H9 (cell line): ENCODE data around the gene EPHB3. TPM values are rescaled to one million over a fixed set of nuclear protein-coding genes. Genes with fewer than 3 reads are reported as not detected.

ENCODE experiments used
- DNase-seq: peaks from one replicate; pipeline ENCODE4 v3.0.0-alpha.2; 2017
- H2AFZ ChIP-seq: one replicate; pipeline ENCODE4 v1.6.1; 2013; ENCODE audit warnings: mild to moderate bottlenecking, low read length, control low read depth, moderate library complexity
- H2AK5ac ChIP-seq: 2 replicates; pipeline ENCODE4 v1.6.1; 2013; ENCODE audit warnings: low read length, control low read depth, mixed read lengths; ENCODE audit not compliant: insufficient read length
- H2BK120ac ChIP-seq: one replicate; pipeline ENCODE4 v1.6.1; 2013; ENCODE audit warnings: low read depth, mild to moderate bottlenecking, low read length, control low read depth, inconsistent platforms; ENCODE audit not compliant: poor library complexity, severe bottlenecking
- H2BK12ac ChIP-seq: 2 replicates; pipeline ENCODE4 v1.6.1; 2013; ENCODE audit warnings: low read length, control low read depth, mixed read lengths, low read depth; ENCODE audit not compliant: insufficient read length
- H2BK15ac ChIP-seq: 2 replicates; pipeline ENCODE4 v1.6.1; 2013; ENCODE audit warnings: low read depth, low read length, control low read depth
- H2BK20ac ChIP-seq: one replicate; pipeline ENCODE4 v1.6.1; 2013; ENCODE audit warnings: low read depth, mild to moderate bottlenecking, low read length, control low read depth, inconsistent platforms; ENCODE audit not compliant: poor library complexity, severe bottlenecking
- H2BK5ac ChIP-seq: 2 replicates; pipeline ENCODE4 v1.6.1; 2013; ENCODE audit warnings: low read length, control low read depth, mixed read lengths; ENCODE audit not compliant: insufficient read length
- H3K14ac ChIP-seq: 2 replicates; pipeline ENCODE4 v1.6.1; 2013; ENCODE audit warnings: low read length, control low read depth; ENCODE audit not compliant: insufficient read depth
- H3K18ac ChIP-seq: 2 replicates; pipeline ENCODE4 v1.6.1; 2013; ENCODE audit warnings: low read depth, mild to moderate bottlenecking, mixed read lengths, low read length, control low read depth; ENCODE audit not compliant: insufficient read length
- H3K23ac ChIP-seq: 2 replicates; pipeline ENCODE4 v1.6.1; 2013; ENCODE audit warnings: low read length, control low read depth, mixed read lengths, low read depth; ENCODE audit not compliant: insufficient read length
- H3K23me2 ChIP-seq: 2 replicates; pipeline ENCODE4 v1.6.1; 2013; ENCODE audit warnings: low read depth, mild to moderate bottlenecking, mixed read lengths, low read length, control low read depth; ENCODE audit not compliant: insufficient read length, poor library complexity, severe bottlenecking
- H3K27ac ChIP-seq: 2 replicates; pipeline ENCODE4 v1.5.1; 2013; ENCODE audit warnings: low read length, control low read depth, mixed read lengths, low read depth; ENCODE audit not compliant: insufficient read length
- H3K27me3 ChIP-seq: 2 replicates; pipeline ENCODE4 v1.6.1; 2013; ENCODE audit warnings: low read length, control low read depth, inconsistent platforms; ENCODE audit not compliant: insufficient read depth
- H3K4ac ChIP-seq: 2 replicates; pipeline ENCODE4 v1.6.1; 2013; ENCODE audit warnings: low read depth, mild to moderate bottlenecking, control low read depth, inconsistent platforms, low read length, moderate library complexity
- H3K4me1 ChIP-seq: 2 replicates; pipeline ENCODE4 v1.6.1; 2013; ENCODE audit warnings: low read length, control low read depth, inconsistent platforms; ENCODE audit not compliant: insufficient read depth
- H3K4me2 ChIP-seq: 2 replicates; pipeline ENCODE4 v1.6.1; 2013; ENCODE audit warnings: low read length, control low read depth, mixed read lengths; ENCODE audit not compliant: insufficient read length, insufficient read depth
- H3K56ac ChIP-seq: 2 replicates; pipeline ENCODE4 v1.6.1; 2013; ENCODE audit warnings: low read depth, mild to moderate bottlenecking, mixed read lengths, low read length, control low read depth; ENCODE audit not compliant: insufficient read length
- H3K79me1 ChIP-seq: 2 replicates; pipeline ENCODE4 v1.6.1; 2013; ENCODE audit warnings: low read depth, mild to moderate bottlenecking, moderate library complexity, low read length, control low read depth, inconsistent platforms; ENCODE audit not compliant: insufficient read depth, poor library complexity, severe bottlenecking
- H3K79me2 ChIP-seq: 2 replicates; pipeline ENCODE4 v1.6.1; 2013; ENCODE audit warnings: low read length, control low read depth, inconsistent platforms; ENCODE audit not compliant: insufficient read depth
- H3K9ac ChIP-seq: 2 replicates; pipeline ENCODE4 v1.6.1; 2013; ENCODE audit warnings: low read length, control low read depth, mixed read lengths; ENCODE audit not compliant: insufficient read length; ENCODE audit errors: extremely low read depth
- H3K9me3 ChIP-seq: one replicate; pipeline ENCODE4 v1.6.1; 2013; ENCODE audit warnings: low read depth, low read length, inconsistent platforms; ENCODE audit not compliant: control insufficient read depth
- H3T11ph ChIP-seq: one replicate; pipeline ENCODE4 v1.6.1; 2013; ENCODE audit warnings: mild to moderate bottlenecking, low read length, control low read depth, inconsistent platforms
- H4K20me1 ChIP-seq: one replicate; pipeline ENCODE4 v1.6.1; 2013; ENCODE audit not compliant: control insufficient read depth, insufficient read length, insufficient read depth
- H4K5ac ChIP-seq: 2 replicates; pipeline ENCODE4 v1.6.1; 2013; ENCODE audit warnings: low read depth, mild to moderate bottlenecking, mixed read lengths, low read length, control low read depth; ENCODE audit not compliant: insufficient read length
- H4K8ac ChIP-seq: replicated peaks from 2 replicates; pipeline ENCODE4 v1.6.1; 2013; ENCODE audit warnings: low read length, control low read depth, mixed read lengths, low read depth; ENCODE audit not compliant: insufficient read length
- H4K91ac ChIP-seq: 2 replicates; pipeline ENCODE4 v1.6.1; 2013; ENCODE audit warnings: low read depth, mild to moderate bottlenecking, moderate library complexity, mixed read lengths, low read length, control low read depth; ENCODE audit not compliant: insufficient read length
- H3K27ac Mint-ChIP-seq, 3 experiments: 2 replicates in 2 of 3; 3 replicates in 1 of 3; pipeline ENCODE4 v1.8.0; 2020 to 2021; ENCODE audit warnings: mixed read lengths in 3 of 3, mild to moderate bottlenecking in 1 of 3, moderate library complexity in 1 of 3
- H3K27me3 Mint-ChIP-seq: 2 replicates; pipeline ENCODE4 v1.8.0; 2021; ENCODE audit warnings: low read depth, mild to moderate bottlenecking, moderate library complexity, mixed read lengths
- H3K36me3 Mint-ChIP-seq, 3 experiments: 2 replicates in 2 of 3; 3 replicates in 1 of 3; pipeline ENCODE4 v1.8.0; 2020 to 2021; ENCODE audit warnings: low read depth in 3 of 3, mixed read lengths in 3 of 3; ENCODE audit not compliant: insufficient read depth in 1 of 3
- H3K4me1 Mint-ChIP-seq, 2 experiments: 2 replicates each; pipeline ENCODE4 v1.8.0; 2020; ENCODE audit warnings: mixed read lengths in 2 of 2
- H3K4me3 Mint-ChIP-seq, 2 experiments: 2 replicates in 1 of 2; 3 replicates in 1 of 2; pipeline ENCODE4 v1.8.0; 2020 to 2021; ENCODE audit warnings: mild to moderate bottlenecking in 2 of 2, mixed read lengths in 2 of 2, moderate library complexity in 1 of 2
- H3K9me3 Mint-ChIP-seq, 2 experiments: 2 replicates in 1 of 2; 3 replicates in 1 of 2; pipeline ENCODE4 v1.8.0; 2020; ENCODE audit warnings: mild to moderate bottlenecking in 2 of 2, mixed read lengths in 2 of 2, moderate library complexity in 1 of 2
- CTCF ChIP-seq: fragments of 200-600 bp; sonication (generic); conservative IDR thresholded peaks from 3 replicates; pipeline ENCODE4 v1.8.0; 2021; ENCODE audit warnings: antibody characterized with exemption, mild to moderate bottlenecking
- WGBS: extraction: QIAGEN DNeasy Blood & Tissue Kit; methylation state at CpG from one replicate; pipeline ENCODE4 v1.1.7; 2013; ENCODE audit warnings: missing lambda C conversion rate, low lambda C conversion rate, mixed read lengths; ENCODE audit not compliant: insufficient read length; ENCODE audit errors: extremely low coverage; 5-methylcytosine and 5-hydroxymethylcytosine counted together
- total RNA-seq: library from RNA; stranded (reverse); gene quantifications from 2 replicates; pipeline ENCODE4 v1.2.1, GENCODE V29; 2021

EPHB3 gene
- total RNA-seq, 1 experiment from 2014 or later, result 1.0 TPM

- TF ChIP-seq CTCF, result no peak
- peaks cover 3% of the 10 kb centered on the region for H3K23me2 ChIP-seq
- no peak overlapping the region for H4K8ac ChIP-seq
- no peaks in the 10 kb centered on the region; the same call in 1 of the 2 replicates for H3K4me1 ChIP-seq
- Mint-ChIP-seq H3K36me3 (no peaks in the 10 kb centered on the region), H3K9me3 (no peaks in the 10 kb centered on the region; a peak in 2 of 5 replicates), H3K27ac (no peak overlapping the region), H3K4me1 (peaks cover 19 to 33% of the 10 kb centered on the region in 2 experiments), H3K27me3 (peaks cover 29% of the 10 kb centered on the region), H3K4me3 (no peak overlapping the region; a peak in 1 of 5 replicates)
- peak; percentile 26 for DNase-seq
- H3K27me3 ChIP-seq, result no peaks in the 10 kb centered on the region; the same call in 1 of the 2 replicates
- no CpG with 5 or more reads among the region's 6 CpGs for WGBS
- no peak overlapping the region for H2BK5ac ChIP-seq
- H3K79me2 ChIP-seq, result no peaks in the 10 kb centered on the region
- H2BK15ac ChIP-seq, result no peak overlapping the region
- H3T11ph ChIP-seq, result no peak overlapping the region
- no peak overlapping the region for H3K56ac ChIP-seq
- H3K4me2 ChIP-seq, result no peak overlapping the region
- no peak overlapping the region for H2BK120ac ChIP-seq
- H3K27ac ChIP-seq, result no peak overlapping the region
- H4K5ac ChIP-seq, result no peak overlapping the region
- H3K9me3 ChIP-seq, result no peaks in the 10 kb centered on the region
- no peaks in the 10 kb centered on the region for H3K79me1 ChIP-seq
- no peak overlapping the region for H4K91ac ChIP-seq
- H2AFZ ChIP-seq, result no peak overlapping the region
- no peak overlapping the region for H3K9ac ChIP-seq
- no peak overlapping the region for H3K18ac ChIP-seq
- H2BK20ac ChIP-seq, result no peak overlapping the region
- H3K4ac ChIP-seq, result no peak overlapping the region
- no peak overlapping the region for H3K14ac ChIP-seq
- H2AK5ac ChIP-seq, result no peak overlapping the region
- no peak overlapping the region for H3K23ac ChIP-seq
- H4K20me1 ChIP-seq, result no peaks in the 10 kb centered on the region
- H2BK12ac ChIP-seq, result no peak overlapping the region
Observed at GRCh38 chr3:184543256-184543655, 18.3 kb upstream of the EPHB3 start.
